Gastrocnemius medialis (tissue), 4 donors: ENCODE results near the gene CYTH4.

Experiments
- CTCF ChIP-seq, 5 experiments: fragments of 450-650 bp in 3 of 5; fragments of 200-600 bp in 2 of 5; sonication (generic) in 2 of 5; IDR thresholded peaks in 4 of 5; conservative IDR thresholded peaks in 1 of 5; 1 replicate in 4 of 5; 2 replicates in 1 of 5; pipeline ENCODE4 v1.5.1; 2016 to 2019; ENCODE audit warnings: antibody characterized with exemption in 5 of 5, mild to moderate bottlenecking in 3 of 5, moderate library complexity in 3 of 5
- POLR2A ChIP-seq, 2 donors: fragments of 450-650 bp; IDR thresholded peaks; one replicate each; pipeline ENCODE4 v1.6.1; 2017; ENCODE audit warnings: antibody characterized with exemption in 2 of 2, mild to moderate bottlenecking in 2 of 2, moderate library complexity in 2 of 2

DNA sequence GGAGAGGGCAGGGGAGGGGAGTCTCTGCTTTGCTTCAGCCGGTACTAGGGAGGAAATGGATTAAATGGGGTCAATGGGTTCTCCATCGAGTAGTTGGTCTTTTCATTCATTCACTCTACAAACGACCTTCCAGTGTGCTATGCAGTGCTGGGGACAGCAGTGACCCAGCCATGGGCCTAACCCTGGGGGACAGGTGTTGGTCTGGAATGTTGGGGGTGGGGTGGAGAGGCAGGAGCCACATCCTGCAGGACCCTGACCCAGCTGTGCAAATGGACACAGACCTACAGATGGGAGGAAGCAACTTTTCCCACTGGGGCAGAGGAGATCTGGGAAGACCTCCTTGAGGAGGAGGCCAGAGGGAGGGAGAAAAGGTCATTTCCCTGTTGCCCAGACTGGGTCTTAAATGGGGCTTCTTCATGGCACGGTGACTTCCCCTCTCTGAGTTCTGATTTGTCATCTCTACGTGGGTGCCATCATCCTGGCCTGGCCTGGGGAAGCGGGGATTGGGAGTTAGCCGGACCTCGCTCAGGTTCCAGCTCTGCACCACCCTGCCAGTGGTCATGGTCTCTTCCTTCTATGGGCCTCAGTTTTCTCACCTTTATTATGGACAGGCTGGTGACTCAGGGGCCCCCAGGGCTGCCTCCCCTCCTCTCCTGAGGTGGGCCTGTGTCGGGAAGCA, 2.0 kb downstream of the CYTH4 start:
- no peak for TF ChIP-seq CTCF (IDR thresholded peaks at IDR 0.05 in 4 of 5, conservative IDR thresholded peaks at IDR 0.05 in 1 of 5)
- no peak for TF ChIP-seq POLR2A (IDR thresholded peaks at IDR 0.05)
